Neural progenitor cell (in vitro differentiated cells): ENCODE results near the gene TMEM62. TPM values are rescaled to one million over a fixed set of nuclear protein-coding genes. Genes with fewer than 3 reads are reported as not detected.

Experiments
- DNase-seq: peaks from one replicate; pipeline ENCODE4 v3.0.0-alpha.2; 2016; ENCODE audit warnings: low spot score
- H2AFZ ChIP-seq: fragments of 200-600 bp; sonication (generic); replicated peaks from 2 replicates; pipeline ENCODE4 v1.6.1; 2016; ENCODE audit warnings: antibody characterized with exemption
- H3F3A ChIP-seq: fragments of 200-600 bp; sonication (generic); 2 replicates; pipeline ENCODE4 v1.6.1; 2016; ENCODE audit warnings: antibody characterized with exemption, low read depth
- H3K27ac ChIP-seq: fragments of 200-600 bp; sonication (generic); 2 replicates; pipeline ENCODE4 v1.5.1; 2016; ENCODE audit warnings: mild to moderate bottlenecking
- H3K27me3 ChIP-seq: fragments of 200-600 bp; sonication (generic); 2 replicates; pipeline ENCODE4 v1.6.1; 2016; ENCODE audit warnings: mild to moderate bottlenecking, moderate library complexity
- H3K36me3 ChIP-seq: fragments of 200-600 bp; sonication (generic); 2 replicates; pipeline ENCODE4 v1.5.1; 2016
- H3K4me1 ChIP-seq: fragments of 200-600 bp; sonication (generic); 2 replicates; pipeline ENCODE4 v1.6.1; 2016; ENCODE audit warnings: mixed run types
- H3K4me2 ChIP-seq: fragments of 200-600 bp; sonication (generic); 2 replicates; pipeline ENCODE4 v1.6.1; 2016
- H3K4me3 ChIP-seq: fragments of 200-600 bp; sonication (generic); 2 replicates; pipeline ENCODE4 v1.5.1; 2016
- H3K79me2 ChIP-seq: fragments of 200-600 bp; sonication (generic); 2 replicates; pipeline ENCODE4 v1.6.1; 2016; ENCODE audit warnings: low read depth
- H3K9ac ChIP-seq: fragments of 200-600 bp; sonication (generic); 2 replicates; pipeline ENCODE4 v1.6.1; 2016
- H3K9me3 ChIP-seq: fragments of 200-600 bp; sonication (generic); 2 replicates; pipeline ENCODE4 v1.5.1; 2016; ENCODE audit warnings: low read depth
- H4K20me1 ChIP-seq: fragments of 200-600 bp; sonication (generic); 2 replicates; pipeline ENCODE4 v1.6.1; 2016; ENCODE audit warnings: low read depth
- H3K27ac Mint-ChIP-seq: 3 replicates; pipeline ENCODE4 v1.8.0; 2021; ENCODE audit warnings: mixed read lengths
- H3K27me3 Mint-ChIP-seq: 2 replicates; pipeline ENCODE4 v1.8.0; 2022; ENCODE audit warnings: low read depth, mild to moderate bottlenecking, inconsistent platforms, moderate library complexity, mixed read lengths; ENCODE audit not compliant: insufficient read depth
- H3K36me3 Mint-ChIP-seq: 3 replicates; pipeline ENCODE4 v1.8.0; 2021; ENCODE audit warnings: mixed read lengths
- H3K4me1 Mint-ChIP-seq: 3 replicates; pipeline ENCODE4 v1.8.0; 2021; ENCODE audit warnings: mixed read lengths
- H3K4me3 Mint-ChIP-seq: 3 replicates; pipeline ENCODE4 v1.8.0; 2021; ENCODE audit warnings: mild to moderate bottlenecking, moderate library complexity, mixed read lengths
- H3K9me3 Mint-ChIP-seq: 3 replicates; pipeline ENCODE4 v1.8.0; 2020; ENCODE audit warnings: mixed read lengths
- CTCF ChIP-seq: fragments of 200-600 bp; sonication (generic); IDR thresholded peaks from 2 replicates; pipeline ENCODE4 v1.5.1; 2017; ENCODE audit warnings: antibody characterized with exemption, mild to moderate bottlenecking
- EZH2 ChIP-seq: fragments of 200-600 bp; sonication (generic); IDR thresholded peaks from 2 replicates; pipeline ENCODE4 v1.6.1; 2017; ENCODE audit warnings: antibody characterized with exemption, mild to moderate bottlenecking, moderate library complexity
- EZH2phosphoT487 ChIP-seq: fragments of 200-600 bp; sonication (generic); IDR thresholded peaks from 2 replicates; pipeline ENCODE4 v1.6.1; 2017; ENCODE audit warnings: antibody characterized with exemption
- total RNA-seq: library from RNA; depleted of rRNA; stranded (reverse); fragments of >200 nt; gene quantifications from 2 replicates; pipeline ENCODE4 v1.2.3, GENCODE V29; 2015; ENCODE audit warnings: low replicate concordance

TMEM62 gene
- total RNA-seq, 1 donor from 2014 or later, result 11.9 TPM

DNA sequence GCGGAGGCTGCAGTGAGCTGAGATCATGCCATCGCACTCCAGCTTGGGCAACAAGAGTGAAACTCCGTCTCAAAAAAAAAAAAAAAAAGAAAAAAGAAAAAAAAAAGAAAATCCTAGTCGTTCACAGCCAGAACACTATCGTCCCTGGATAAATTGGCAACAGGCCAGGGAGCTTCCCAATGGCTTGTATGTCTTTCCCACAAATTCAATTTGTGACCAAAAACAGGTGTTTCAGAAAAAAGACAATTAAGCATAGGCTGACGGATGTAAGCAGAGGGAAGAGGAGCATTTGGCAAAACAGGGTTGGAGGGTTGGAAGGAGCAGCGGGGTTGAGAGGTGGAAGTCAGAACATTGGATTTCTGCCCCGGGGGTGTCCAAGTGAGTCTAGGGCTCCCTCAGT lies 78.9 kb downstream of the TMEM62 start:
- Mint-ChIP-seq H3K4me1 (peaks cover 2% of the 10 kb centered on the region), H3K36me3 (no peaks in the 10 kb centered on the region), H3K9me3 (no peaks in the 10 kb centered on the region), H3K27me3 (peaks cover 2% of the 10 kb centered on the region), H3K4me3 (no peak overlapping the region), H3K27ac (no peak overlapping the region)
- TF ChIP-seq CTCF (no peak), EZH2phosphoT487 (no peak), EZH2 (no peak)
- Histone ChIP-seq H3F3A (no peaks in the 10 kb centered on the region), H3K9ac (no peak overlapping the region), H3K4me3 (no peak overlapping the region), H3K4me1 (no peaks in the 10 kb centered on the region), H2AFZ (no peak overlapping the region), H3K27ac (no peak overlapping the region), H3K79me2 (no peaks in the 10 kb centered on the region), H3K4me2 (no peak overlapping the region), H3K9me3 (no peaks in the 10 kb centered on the region), H4K20me1 (no peaks in the 10 kb centered on the region), H3K36me3 (no peaks in the 10 kb centered on the region), H3K27me3 (no peaks in the 10 kb centered on the region)
- no peak for DNase-seq

- Mint-ChIP-seq H3K36me3 (no peaks in the 10 kb centered on the region), H3K27me3 (peaks cover 2% of the 10 kb centered on the region)
Measured at GRCh38 chr15:43212951-43213350, 79.6 kb downstream of the TMEM62 start.

DNA sequence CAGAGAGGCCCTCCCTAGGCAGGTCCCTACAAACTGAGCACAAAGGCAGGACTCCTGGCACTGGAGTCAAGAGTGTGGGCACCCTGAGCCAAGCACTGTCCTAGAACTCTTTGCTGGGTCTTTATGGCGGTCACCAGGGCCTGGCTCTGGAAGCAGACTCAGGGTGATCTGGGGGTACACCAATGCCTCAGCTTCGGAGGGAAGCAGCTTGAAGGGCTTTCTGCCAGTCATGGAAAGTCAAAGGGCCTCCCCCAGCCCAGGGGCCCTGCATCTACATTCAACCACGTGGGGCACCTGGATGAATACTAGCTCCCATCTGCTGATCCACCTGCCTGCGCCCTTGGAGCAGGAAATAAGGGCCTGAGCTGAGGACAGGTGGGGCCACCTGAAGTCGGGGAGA lies 80.1 kb downstream of the TMEM62 start:
- Histone ChIP-seq H3K9me3 (no peaks in the 10 kb centered on the region), H2AFZ (peak overlapping the region; percentile 72), H3K4me2 (no peak overlapping the region), H3K27ac (no peak overlapping the region), H4K20me1 (no peaks in the 10 kb centered on the region), H3K4me3 (no peak overlapping the region), H3K79me2 (no peaks in the 10 kb centered on the region), H3K9ac (no peak overlapping the region), H3K4me1 (no peaks in the 10 kb centered on the region), H3K27me3 (no peaks in the 10 kb centered on the region), H3K36me3 (no peaks in the 10 kb centered on the region), H3F3A (no peaks in the 10 kb centered on the region)
- Mint-ChIP-seq H3K27ac (no peak overlapping the region), H3K36me3 (no peaks in the 10 kb centered on the region), H3K9me3 (no peaks in the 10 kb centered on the region), H3K27me3 (peaks cover 2% of the 10 kb centered on the region), H3K4me3 (no peak overlapping the region), H3K4me1 (peaks cover 2% of the 10 kb centered on the region)
- DNase-seq, result no peak
- TF ChIP-seq CTCF (no peak), EZH2 (no peak), EZH2phosphoT487 (no peak)

More at GRCh38 chr15:43212951-43213350, 79.6 kb downstream of the TMEM62 start:
- H3K9me3 ChIP-seq, result no peaks in the 10 kb centered on the region
- peaks cover 2% of the 10 kb centered on the region for H3K4me1 Mint-ChIP-seq
- no peak overlapping the region for H3K9ac ChIP-seq
- H3K27ac ChIP-seq, result no peak overlapping the region
- no peak overlapping the region for H3K4me3 ChIP-seq
- H2AFZ ChIP-seq, result no peak overlapping the region
- H3K27me3 ChIP-seq, result no peaks in the 10 kb centered on the region
- no peaks in the 10 kb centered on the region for H3F3A ChIP-seq
- TF ChIP-seq EZH2 (no peak), CTCF (no peak), EZH2phosphoT487 (no peak)
- H3K4me2 ChIP-seq, result no peak overlapping the region
- H3K27ac Mint-ChIP-seq, result no peak overlapping the region
- H3K79me2 ChIP-seq, result no peaks in the 10 kb centered on the region
- H4K20me1 ChIP-seq, result no peaks in the 10 kb centered on the region
- H3K4me3 Mint-ChIP-seq, result no peak overlapping the region
- no peaks in the 10 kb centered on the region for H3K36me3 ChIP-seq
- no peak for DNase-seq
- H3K4me1 ChIP-seq, result no peaks in the 10 kb centered on the region
- H3K9me3 Mint-ChIP-seq, result no peaks in the 10 kb centered on the region
